Osteocyte (in vitro differentiated cells): ENCODE data around the gene HLA-DRA. TPM values are rescaled to one million over a fixed set of nuclear protein-coding genes. Genes with fewer than 3 reads are reported as not detected.

Source experiments
- DNase-seq: peaks from one replicate; pipeline ENCODE4 v3.0.0; 2021; ENCODE audit warnings: mixed read lengths; ENCODE audit not compliant: unreplicated experiment; ENCODE audit errors: extremely low spot score
- H3K27ac Mint-ChIP-seq: one replicate; pipeline ENCODE4 v1.8.0; 2021; ENCODE audit warnings: mild to moderate bottlenecking, mixed read lengths; ENCODE audit not compliant: unreplicated experiment
- H3K27me3 Mint-ChIP-seq: one replicate; pipeline ENCODE4 v1.8.0; 2021; ENCODE audit warnings: mixed read lengths; ENCODE audit not compliant: unreplicated experiment
- H3K36me3 Mint-ChIP-seq: one replicate; pipeline ENCODE4 v1.8.0; 2021; ENCODE audit warnings: mixed read lengths; ENCODE audit not compliant: unreplicated experiment
- H3K4me1 Mint-ChIP-seq: one replicate; pipeline ENCODE4 v1.8.0; 2021; ENCODE audit warnings: mixed read lengths; ENCODE audit not compliant: unreplicated experiment
- H3K4me3 Mint-ChIP-seq: one replicate; pipeline ENCODE4 v1.8.0; 2021; ENCODE audit warnings: mild to moderate bottlenecking, moderate library complexity, mixed read lengths; ENCODE audit not compliant: unreplicated experiment
- H3K9me3 Mint-ChIP-seq: one replicate; pipeline ENCODE4 v1.8.0; 2021; ENCODE audit warnings: mixed read lengths; ENCODE audit not compliant: unreplicated experiment
- total RNA-seq: library from RNA; stranded (reverse); gene quantifications from 2 replicates; pipeline ENCODE4 v1.2.1, GENCODE V29; 2021
- TF ChIP-seq, protein P1 (sequence below): fragments of 200-600 bp; sonication (generic); IDR thresholded peaks from 2 replicates; pipeline ENCODE4 v1.5.0; 2021; ENCODE audit warnings: antibody characterized with exemption, mild to moderate bottlenecking, moderate library complexity

HLA-DRA gene
- total RNA-seq, 1 donor from 2014 or later = not detected

DNA sequence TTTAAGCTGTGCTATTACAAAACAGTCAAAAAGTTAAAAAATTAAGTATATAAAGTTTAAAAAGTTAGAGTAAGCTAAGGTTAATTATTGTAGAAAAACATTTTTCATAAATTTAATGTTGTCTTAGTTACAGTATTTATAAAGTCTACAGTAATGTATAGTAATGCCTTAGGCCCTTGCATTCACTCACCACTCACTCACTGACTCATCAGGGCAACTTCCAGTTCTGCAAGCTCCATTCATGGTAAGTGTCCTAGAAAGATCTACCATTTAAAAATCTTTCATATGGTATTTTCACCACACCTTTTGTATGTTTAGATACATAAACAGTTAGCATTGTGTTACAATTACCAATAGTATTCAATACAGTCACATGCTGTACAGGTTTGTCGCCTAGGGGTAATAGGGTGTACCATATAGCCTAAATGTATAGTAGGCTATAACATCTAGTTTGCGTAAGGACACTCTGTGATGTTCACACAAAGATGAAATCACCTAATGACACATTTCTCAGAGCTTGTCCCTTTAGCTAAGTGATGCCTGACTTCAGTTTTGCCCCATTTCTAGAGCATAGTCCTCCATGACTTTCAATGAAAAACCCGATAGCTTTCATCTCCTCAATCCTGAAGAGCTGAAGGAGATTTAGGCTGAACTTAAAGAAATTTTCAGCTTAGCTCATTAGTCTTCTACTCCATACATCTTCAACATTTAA, 14.9 kb upstream of the HLA-DRA start:
- TF ChIP-seq, protein P1, sequence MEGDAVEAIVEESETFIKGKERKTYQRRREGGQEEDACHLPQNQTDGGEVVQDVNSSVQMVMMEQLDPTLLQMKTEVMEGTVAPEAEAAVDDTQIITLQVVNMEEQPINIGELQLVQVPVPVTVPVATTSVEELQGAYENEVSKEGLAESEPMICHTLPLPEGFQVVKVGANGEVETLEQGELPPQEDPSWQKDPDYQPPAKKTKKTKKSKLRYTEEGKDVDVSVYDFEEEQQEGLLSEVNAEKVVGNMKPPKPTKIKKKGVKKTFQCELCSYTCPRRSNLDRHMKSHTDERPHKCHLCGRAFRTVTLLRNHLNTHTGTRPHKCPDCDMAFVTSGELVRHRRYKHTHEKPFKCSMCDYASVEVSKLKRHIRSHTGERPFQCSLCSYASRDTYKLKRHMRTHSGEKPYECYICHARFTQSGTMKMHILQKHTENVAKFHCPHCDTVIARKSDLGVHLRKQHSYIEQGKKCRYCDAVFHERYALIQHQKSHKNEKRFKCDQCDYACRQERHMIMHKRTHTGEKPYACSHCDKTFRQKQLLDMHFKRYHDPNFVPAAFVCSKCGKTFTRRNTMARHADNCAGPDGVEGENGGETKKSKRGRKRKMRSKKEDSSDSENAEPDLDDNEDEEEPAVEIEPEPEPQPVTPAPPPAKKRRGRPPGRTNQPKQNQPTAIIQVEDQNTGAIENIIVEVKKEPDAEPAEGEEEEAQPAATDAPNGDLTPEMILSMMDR = no peak
- H3K4me3 Mint-ChIP-seq = no peak overlapping the region
- H3K4me1 Mint-ChIP-seq = no peaks in the 10 kb centered on the region
- no peak overlapping the region for H3K27ac Mint-ChIP-seq
- peaks cover 26% of the 10 kb centered on the region for H3K27me3 Mint-ChIP-seq
- no peak for DNase-seq
- no peaks in the 10 kb centered on the region for H3K36me3 Mint-ChIP-seq
- H3K9me3 Mint-ChIP-seq = no peaks in the 10 kb centered on the region

DNA sequence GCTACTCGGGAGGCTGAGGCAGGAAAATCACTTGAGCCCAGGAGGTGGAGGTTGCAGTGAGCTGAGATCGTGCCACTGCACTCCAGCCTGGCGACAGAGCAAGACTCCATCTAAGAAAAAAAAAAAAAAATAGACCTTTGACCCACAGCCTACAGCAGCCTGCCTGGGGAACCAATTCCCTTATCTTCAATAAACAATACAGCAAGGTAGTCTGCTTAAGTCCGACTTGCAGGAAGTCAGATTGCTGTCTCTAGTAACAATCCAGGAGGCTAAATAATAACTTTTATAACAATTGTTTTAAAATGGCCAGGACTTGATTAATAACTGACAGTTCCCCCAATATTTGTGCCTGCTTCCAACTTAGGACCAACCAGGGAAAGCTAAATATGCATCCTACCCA, 13.3 kb upstream of the HLA-DRA start:
- H3K4me1 Mint-ChIP-seq = no peaks in the 10 kb centered on the region
- H3K36me3 Mint-ChIP-seq = no peaks in the 10 kb centered on the region
- TF ChIP-seq, protein P1 = no peak
- H3K27me3 Mint-ChIP-seq = peaks cover 14% of the 10 kb centered on the region
- no peak overlapping the region for H3K4me3 Mint-ChIP-seq
- H3K27ac Mint-ChIP-seq = no peak overlapping the region
- no peaks in the 10 kb centered on the region for H3K9me3 Mint-ChIP-seq
- DNase-seq = no peak

DNA sequence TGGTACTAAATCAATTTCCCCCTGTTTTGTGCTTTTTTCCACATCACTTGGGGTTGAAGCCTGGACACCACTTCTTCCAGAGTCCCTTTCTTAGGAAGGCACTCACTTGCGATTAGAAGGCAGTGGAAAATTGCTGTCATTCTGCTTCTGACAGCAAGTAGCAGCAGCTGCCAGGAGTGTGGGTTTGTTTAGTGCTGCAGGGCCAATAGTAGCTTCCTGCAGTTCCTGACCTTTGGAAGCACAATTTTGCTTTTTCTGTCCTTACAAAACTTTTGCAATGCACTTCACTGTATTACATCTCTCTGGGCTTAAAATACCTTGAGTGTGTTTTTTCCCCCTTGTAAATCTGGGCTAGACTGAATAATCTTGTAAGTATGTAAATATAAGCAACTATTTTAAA, 12.5 kb upstream of the HLA-DRA start:
- Mint-ChIP-seq H3K4me1 (no peaks in the 10 kb centered on the region), H3K36me3 (no peaks in the 10 kb centered on the region), H3K9me3 (no peaks in the 10 kb centered on the region), H3K4me3 (no peak overlapping the region), H3K27me3 (peaks cover 7% of the 10 kb centered on the region), H3K27ac (no peak overlapping the region)
- TF ChIP-seq, protein P1 = no peak
- DNase-seq = no peak

DNA sequence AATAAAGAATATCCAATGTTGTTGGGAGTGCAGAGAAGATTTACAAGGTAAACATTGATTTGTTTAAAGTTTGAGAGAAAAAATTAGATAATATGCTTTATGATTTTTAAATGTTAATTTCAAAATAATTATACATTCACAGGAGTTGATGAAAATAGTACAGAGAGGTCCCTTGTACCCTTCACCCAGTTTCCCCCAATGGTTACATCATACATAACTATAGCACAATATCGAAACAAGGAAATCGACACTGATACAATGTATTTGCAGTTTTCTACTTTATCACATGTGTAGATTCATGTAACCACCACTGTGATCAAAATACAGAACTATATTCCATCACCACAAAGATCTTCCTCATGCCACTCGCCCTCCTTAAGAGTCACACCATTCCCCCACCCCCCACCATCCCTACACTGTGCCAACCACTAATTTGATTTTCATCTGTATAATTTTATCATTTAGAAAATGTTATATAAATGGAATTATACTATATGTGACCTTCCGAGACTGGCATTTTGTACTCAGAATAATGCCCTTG, 11.7 kb upstream of the HLA-DRA start:
- Mint-ChIP-seq H3K27me3 (peaks cover 8% of the 10 kb centered on the region), H3K27ac (no peak overlapping the region), H3K4me1 (no peaks in the 10 kb centered on the region), H3K9me3 (no peaks in the 10 kb centered on the region), H3K36me3 (no peaks in the 10 kb centered on the region), H3K4me3 (no peak overlapping the region)
- no peak for DNase-seq
- TF ChIP-seq, protein P1 = no peak

DNA sequence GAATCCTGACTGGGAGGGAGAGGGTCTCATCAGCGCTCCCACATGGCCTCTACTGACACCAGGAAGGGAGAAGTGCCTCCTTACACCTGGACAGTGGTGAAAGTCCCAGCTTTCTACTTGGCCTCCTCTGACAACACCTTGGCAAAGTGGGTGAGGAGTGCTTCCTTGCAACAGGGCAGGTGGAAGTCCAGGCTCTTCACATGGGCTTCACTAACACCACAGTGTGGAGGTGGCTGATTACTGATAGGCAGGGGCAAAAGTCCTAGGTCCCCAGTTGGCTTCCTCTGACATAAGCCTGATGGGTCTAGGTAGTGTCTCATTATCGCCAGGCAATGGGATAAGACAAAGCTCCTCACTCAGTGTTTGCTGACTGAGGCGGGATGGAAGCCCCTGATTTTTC, 9.5 kb upstream of the HLA-DRA start:
- Mint-ChIP-seq H3K27ac (no peak overlapping the region), H3K36me3 (no peaks in the 10 kb centered on the region), H3K4me1 (no peaks in the 10 kb centered on the region), H3K9me3 (no peaks in the 10 kb centered on the region), H3K4me3 (no peak overlapping the region), H3K27me3 (peaks cover 5% of the 10 kb centered on the region)
- TF ChIP-seq, protein P1 = no peak
- no peak for DNase-seq
